ENCODE measurements around the gene SYT6.

The SYT6 gene

GRCh38 chr1:114117654-114118053, 36.0 kb downstream of the SYT6 start:
- DNase-seq (ENCODE audit: low read depth), result no peak

GRCh38 chr1:114116086-114116485, 37.6 kb downstream of the SYT6 start:
- DNase-seq (ENCODE audit: low read depth), result no peak

- DNase-seq (ENCODE audit: low read depth), result peak; percentile 76
Observed at GRCh38 chr1:114114185-114115094, 39.2 kb downstream of the SYT6 start.

GRCh38 chr1:114113411-114114184, 40.1 kb downstream of the SYT6 start:
- peak; percentile 43 for DNase-seq (ENCODE audit: low read depth)

GRCh38 chr1:114112775-114113174, 40.9 kb downstream of the SYT6 start:
- DNase-seq (ENCODE audit: low read depth), result no peak

DNA sequence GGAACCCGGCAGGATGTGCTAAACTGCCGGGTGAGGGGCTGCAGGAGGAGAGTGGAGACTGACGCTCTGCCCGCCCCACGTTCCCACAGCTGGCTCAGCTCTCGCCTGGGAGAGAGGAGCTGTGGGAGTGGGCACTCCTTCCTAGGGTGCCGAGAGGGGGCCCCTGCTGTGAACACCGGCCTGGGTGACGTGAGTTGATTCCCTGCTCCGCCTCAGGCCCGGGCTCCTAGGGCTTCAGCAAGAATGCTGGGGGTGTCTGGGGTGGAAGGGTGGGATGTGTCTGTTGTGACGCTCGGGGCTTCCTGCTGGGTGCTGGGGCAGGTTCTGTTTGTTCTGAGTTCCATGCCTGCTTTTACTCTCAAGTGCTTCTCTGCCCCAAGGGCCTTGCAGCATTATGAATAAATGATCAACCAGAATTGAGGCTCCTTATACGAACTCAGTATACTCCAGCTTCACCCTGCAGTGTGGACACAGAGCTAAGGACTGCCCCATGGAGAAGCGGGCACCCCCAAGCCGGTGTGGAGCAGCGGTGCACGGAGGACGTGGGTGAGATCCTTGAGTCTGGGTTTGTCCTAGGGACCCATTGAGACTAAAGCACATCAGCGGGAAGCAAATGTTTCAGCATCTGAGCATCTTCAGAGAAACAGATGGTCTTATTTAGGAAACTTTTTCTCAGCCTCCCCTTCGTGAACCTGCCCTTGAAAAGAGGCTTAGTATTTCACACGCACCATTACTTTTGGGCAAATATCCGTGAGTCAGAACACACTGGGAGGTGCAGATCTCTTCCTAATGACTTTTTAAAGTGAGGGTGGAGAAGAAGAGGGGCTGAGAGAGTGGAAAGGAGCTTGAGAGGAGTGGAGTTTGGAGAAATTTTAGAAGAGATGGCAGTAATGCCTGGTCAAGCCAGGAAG, 41.7 kb downstream of the SYT6 start:
- no peak for DNase-seq (ENCODE audit: low read depth)

GRCh38 chr1:114109981-114110380, 43.7 kb downstream of the SYT6 start:
- no peak for DNase-seq (ENCODE audit: low read depth)

DNA sequence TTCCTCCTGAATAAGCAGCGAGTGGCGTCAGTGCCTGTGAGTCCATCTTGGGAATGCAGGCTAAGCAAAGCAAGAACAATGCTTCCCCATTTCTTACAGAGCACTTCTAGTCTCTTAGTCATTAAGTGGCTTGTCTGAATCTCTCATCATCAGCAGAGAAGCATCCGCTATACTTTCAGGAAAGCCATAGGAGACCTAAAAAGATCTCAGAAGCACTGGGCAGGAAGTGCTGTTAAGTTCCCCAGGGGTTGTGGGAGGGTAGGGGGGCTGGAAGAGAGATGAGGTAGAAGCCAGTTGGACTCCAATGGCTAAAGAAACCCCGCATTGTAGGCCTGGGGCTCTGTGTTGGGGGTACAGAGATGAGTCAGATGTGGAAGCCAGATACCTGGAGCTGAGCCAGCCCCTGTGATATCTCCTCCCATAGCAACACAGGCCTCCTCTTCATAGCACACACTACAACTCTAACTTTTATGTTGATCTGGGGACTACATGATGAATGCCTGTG, 44.9 kb downstream of the SYT6 start:
- no peak for DNase-seq (ENCODE audit: low read depth)

- no peak for DNase-seq (ENCODE audit: low read depth)
Observed at GRCh38 chr1:114107474-114108435, 45.9 kb downstream of the SYT6 start.

GRCh38 chr1:114105421-114105979, 48.2 kb downstream of the SYT6 start:
- DNase-seq (ENCODE audit: low read depth), result no peak

DNA sequence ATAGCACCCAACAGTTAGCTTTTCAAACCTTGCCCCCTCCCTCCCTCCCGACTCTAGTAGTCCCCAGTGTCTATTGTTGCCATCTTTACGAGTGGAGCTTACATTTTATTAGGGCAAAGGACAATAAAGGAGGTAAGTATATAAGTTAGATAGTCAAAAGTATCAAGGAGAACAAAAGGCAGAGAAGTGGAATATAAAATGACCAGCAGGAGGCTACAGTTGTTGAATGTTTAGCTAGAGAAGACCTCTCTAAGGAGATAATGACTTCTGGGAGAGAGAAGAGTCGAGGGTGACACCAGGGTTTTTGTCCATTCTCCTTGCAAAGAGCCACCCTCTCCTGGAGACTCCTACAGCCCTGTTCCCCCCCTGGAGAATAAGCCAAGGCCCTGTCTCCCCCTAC, 48.7 kb downstream of the SYT6 start:
- DNase-seq (ENCODE audit: low read depth), result no peak

DNA sequence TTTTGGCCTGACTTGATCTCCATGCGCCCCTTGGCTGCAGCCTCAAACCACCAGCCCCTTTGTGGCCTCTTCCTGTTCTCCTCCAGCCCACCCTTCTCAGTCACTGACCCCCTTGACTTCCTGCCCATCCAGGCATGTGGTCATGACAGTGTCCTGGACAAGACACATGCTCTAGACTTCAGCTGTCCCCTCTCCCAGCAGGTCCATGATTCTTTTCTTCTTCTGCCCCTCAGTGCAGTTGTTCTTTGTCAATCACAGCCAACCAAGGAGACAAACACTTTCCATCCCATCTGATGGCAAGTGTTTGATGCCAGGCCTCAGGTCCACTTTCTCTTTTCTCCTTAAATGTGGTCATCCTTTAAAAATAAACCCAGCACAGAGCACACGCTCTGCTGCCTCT, 49.7 kb downstream of the SYT6 start:
- DNase-seq (ENCODE audit: low read depth), result no peak

DNA sequence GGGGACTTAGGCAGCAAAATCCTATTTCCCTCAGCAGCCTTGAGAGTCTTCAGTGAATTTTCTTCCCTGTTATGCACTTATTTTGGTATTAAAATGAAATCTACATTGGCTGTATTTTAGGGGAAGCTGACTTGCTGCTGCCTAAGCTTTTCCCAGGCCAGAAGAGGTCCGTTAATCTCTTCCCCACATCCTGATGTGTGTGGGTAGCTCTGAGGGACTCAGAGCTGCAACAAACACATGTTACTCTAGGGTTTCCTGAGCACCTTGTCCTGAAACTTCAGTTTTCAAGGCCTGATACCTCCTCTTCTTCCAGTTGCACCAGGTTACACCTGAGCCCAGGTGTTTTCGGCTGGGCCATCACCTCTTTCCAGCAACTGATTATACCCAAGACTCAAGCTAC, 51.5 kb downstream of the SYT6 start:
- no peak for DNase-seq (ENCODE audit: low read depth)

- DNase-seq (ENCODE audit: low read depth), result no peak
Observed at GRCh38 chr1:114100148-114100547, 53.5 kb downstream of the SYT6 start.

DNA sequence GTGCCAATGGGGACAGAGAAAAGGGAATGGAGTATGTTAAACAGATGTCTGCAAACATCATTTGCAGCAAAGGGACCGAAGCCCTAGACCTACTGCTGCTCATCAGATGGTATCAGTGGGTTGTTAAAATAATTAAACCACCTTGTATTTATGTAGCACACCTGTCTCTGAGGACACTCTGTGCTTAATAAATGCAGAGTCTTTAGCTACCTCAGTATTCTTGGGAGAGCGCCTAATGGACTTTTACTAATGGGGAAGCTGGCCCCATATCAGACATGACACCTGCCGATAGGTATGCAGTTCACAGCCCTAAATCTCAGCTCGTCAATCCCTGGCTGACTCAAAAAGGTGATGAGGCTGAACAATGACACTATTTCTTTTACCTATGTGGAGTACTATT, 54.4 kb downstream of the SYT6 start:
- DNase-seq (ENCODE audit: low read depth), result no peak

- no peak for DNase-seq (ENCODE audit: low read depth)
Observed at GRCh38 chr1:114097109-114097508, 56.6 kb downstream of the SYT6 start.

- no peak for DNase-seq (ENCODE audit: low read depth)
Observed at GRCh38 chr1:114094675-114095074, 59.0 kb downstream of the SYT6 start.

- DNase-seq (ENCODE audit: low read depth), result peak; percentile 51
Observed at GRCh38 chr1:114094363-114094634, 59.4 kb downstream of the SYT6 start.

DNA sequence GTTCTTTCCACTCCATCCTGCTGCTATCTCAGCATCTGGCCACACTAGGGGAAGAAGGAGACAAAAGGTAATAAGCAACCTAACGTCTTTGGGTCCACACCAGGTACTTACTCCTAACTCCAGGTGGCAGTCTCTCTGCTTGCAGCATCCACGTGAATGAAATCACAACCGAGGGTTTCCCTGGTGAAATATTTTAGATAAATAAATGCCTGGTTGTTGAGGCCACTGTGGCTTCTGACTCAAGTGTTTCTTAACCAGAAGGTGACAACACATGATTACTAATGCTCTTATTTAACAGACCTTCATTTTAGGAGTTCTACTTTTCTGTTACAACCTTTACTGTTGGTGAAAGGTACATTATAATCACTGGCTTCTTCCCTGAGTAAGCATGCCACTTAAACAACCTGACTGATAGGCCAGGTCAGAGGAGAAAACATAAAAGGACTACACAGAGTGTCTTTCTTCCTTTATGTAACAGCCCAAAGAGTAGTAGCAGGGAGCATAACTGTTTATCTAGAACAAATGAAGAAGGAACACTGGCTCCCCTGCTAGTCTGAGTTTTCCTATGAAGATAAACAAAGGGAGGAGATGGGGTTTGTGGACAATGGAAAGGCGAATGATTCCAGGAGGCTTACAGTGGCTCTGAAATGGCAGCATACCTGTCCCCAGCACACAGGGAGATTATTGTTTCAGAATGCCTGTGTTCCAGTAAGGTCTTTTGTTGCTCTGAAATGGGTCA, 59.9 kb downstream of the SYT6 start:
- peak; percentile 64 for DNase-seq (ENCODE audit: low read depth)
